Upper lobe of left lung (tissue), 4 donors: ENCODE data around the gene CEACAM1.

Experiments used
- EP300 ChIP-seq, 4 donors: sonication (generic); formaldehyde crosslinking; IDR thresholded peaks; one replicate each; pipeline ENCODE4 v1.5.1; 2017; ENCODE audit warnings: antibody characterized with exemption in 4 of 4, control low read depth in 2 of 4
- POLR2A ChIP-seq, 4 donors: fragments of 450-650 bp; IDR thresholded peaks; one replicate each; pipeline ENCODE4 v1.5.1; 2016 to 2017; ENCODE audit warnings: antibody characterized with exemption in 4 of 4, mild to moderate bottlenecking in 2 of 4
- POLR2AphosphoS5 ChIP-seq, 2 donors: sonication (generic); formaldehyde crosslinking; IDR thresholded peaks; one replicate each; pipeline ENCODE4 v1.5.1; 2017; ENCODE audit warnings: antibody characterized with exemption in 2 of 2
- TF ChIP-seq, protein P1 (sequence below), 6 experiments: fragments of 450-650 bp in 4 of 6; fragments of 200-600 bp in 2 of 6; sonication (generic) in 2 of 6; IDR thresholded peaks; one replicate each; pipeline ENCODE4 v1.5.1; 2016 to 2019; ENCODE audit warnings: antibody characterized with exemption in 6 of 6

DNA sequence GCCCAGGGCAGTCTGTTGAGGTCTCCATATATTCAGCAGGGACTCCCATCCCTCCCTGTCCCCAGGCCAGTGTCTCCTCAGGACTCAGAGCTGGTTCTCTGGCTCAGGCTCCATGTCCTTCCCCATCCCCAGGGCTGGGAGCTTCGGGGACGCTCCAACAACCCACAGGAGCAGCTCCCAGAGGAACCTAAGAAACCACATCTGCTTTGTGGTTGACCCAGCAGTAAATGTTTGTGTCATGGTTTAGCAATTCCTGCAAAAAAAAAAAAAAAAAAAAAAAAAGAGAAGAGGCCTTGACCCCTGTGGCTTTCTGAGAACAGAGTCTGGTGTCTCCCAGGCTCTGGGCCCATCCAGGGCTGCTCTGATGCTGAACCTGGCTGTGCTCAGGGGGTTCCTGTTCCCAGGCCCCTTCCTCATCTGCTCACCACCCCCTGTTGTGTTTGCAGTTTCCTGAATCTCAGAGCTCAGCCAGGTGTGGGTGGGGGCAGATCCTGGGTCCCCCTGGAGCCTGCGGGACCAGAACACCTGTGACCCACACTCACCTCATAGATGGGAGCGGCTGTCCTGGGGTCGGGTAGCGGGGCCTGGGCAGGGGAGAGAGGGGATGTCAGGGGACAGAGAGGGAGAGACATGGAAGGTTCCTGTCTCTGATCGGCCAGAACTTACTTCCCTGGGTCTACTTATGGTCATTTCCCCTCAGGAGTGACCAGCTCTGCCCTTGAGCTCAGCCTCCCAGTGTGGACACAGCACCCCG is 25.2 kb upstream of the CEACAM1 start:
- TF ChIP-seq POLR2AphosphoS5 (IDR thresholded peaks at IDR 0.05) (no peak), POLR2A (IDR thresholded peaks at IDR 0.05) (no peak), EP300 (IDR thresholded peaks at IDR 0.05) (no peak)
- TF ChIP-seq, protein P1, sequence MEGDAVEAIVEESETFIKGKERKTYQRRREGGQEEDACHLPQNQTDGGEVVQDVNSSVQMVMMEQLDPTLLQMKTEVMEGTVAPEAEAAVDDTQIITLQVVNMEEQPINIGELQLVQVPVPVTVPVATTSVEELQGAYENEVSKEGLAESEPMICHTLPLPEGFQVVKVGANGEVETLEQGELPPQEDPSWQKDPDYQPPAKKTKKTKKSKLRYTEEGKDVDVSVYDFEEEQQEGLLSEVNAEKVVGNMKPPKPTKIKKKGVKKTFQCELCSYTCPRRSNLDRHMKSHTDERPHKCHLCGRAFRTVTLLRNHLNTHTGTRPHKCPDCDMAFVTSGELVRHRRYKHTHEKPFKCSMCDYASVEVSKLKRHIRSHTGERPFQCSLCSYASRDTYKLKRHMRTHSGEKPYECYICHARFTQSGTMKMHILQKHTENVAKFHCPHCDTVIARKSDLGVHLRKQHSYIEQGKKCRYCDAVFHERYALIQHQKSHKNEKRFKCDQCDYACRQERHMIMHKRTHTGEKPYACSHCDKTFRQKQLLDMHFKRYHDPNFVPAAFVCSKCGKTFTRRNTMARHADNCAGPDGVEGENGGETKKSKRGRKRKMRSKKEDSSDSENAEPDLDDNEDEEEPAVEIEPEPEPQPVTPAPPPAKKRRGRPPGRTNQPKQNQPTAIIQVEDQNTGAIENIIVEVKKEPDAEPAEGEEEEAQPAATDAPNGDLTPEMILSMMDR (IDR thresholded peaks at IDR 0.05): no peak
